HCT116 (cell line): ENCODE data around the gene TRIM65. TPM values are rescaled to one million over a fixed set of nuclear protein-coding genes. Genes with fewer than 3 reads are reported as not detected.

ENCODE experiments used
- ATAC-seq: fragments of 200-7000 bp; cut with Tn5 transposase; 2 replicates; pipeline ENCODE4 v1.9.1; 2020; ENCODE audit warnings: mild to moderate bottlenecking, moderate library complexity
- BruUV-seq: library from RNA; stranded (reverse); fragments of 400-500 nt; replicated peaks from 2 replicates; lab custom pipeline; 2021; lab: Mats Ljungman, UMichigan
- CTCF ChIA-PET: fragments of 300-600 bp; sonication (Branson Sonifier 250); formaldehyde crosslinking; loops from one replicate; lab custom pipeline; 2021; ENCODE audit warnings: antibody characterized with exemption; lab: Charles Lee
- POLR2A ChIA-PET: fragments of 300-600, 350-600 bp; sonication (Branson Sonifier 250); formaldehyde crosslinking; loops from one replicate; lab custom pipeline; 2021; ENCODE audit warnings: antibody characterized with exemption; lab: Charles Lee
- RAD21 ChIA-PET, 2 experiments: fragments of 300-600 bp; sonication (Branson Sonifier 250); formaldehyde crosslinking; loops; one replicate each; lab custom pipeline; 2023; ENCODE audit warnings: low total read pairs in 2 of 2; ENCODE audit not compliant: uncharacterized antibody in 2 of 2, unreplicated experiment in 2 of 2, low non-redundant PET in 1 of 2; lab: Charles Lee
- DNase-seq: peaks from one replicate; pipeline ENCODE4 v3.0.0-alpha.2; 2010; ENCODE audit warnings: low read depth, low spot score
- H2AFZ ChIP-seq: fragments of 200-600 bp; shearing (Covaris generic), sonication (generic); 2 replicates; pipeline ENCODE4 v1.6.1; 2017; ENCODE audit warnings: low read depth, mixed run types, mixed read lengths, antibody characterized with exemption, low read length; ENCODE audit not compliant: poor library complexity, severe bottlenecking
- H3K27ac ChIP-seq: 2 replicates; pipeline ENCODE4 v1.5.1; 2012; ENCODE audit warnings: low read depth, low read length
- H3K27me3 ChIP-seq: fragments of 200-600 bp; sonication (generic); 2 replicates; pipeline ENCODE4 v1.6.1; 2016; ENCODE audit warnings: mixed run types, low read length, mixed read lengths; ENCODE audit not compliant: insufficient read depth
- H3K36me3 ChIP-seq, 2 experiments: fragments of 200-500 bp in 1 of 2; fragments of 200-600 bp in 1 of 2; sonication (Bioruptor generic) in 1 of 2; sonication (generic) in 1 of 2; 2 replicates each; pipeline versions ENCODE4 v1.5.1 to v1.6.1; 2014 to 2016; ENCODE audit warnings: low read length in 2 of 2, inconsistent platforms in 1 of 2, mixed read lengths in 1 of 2, mixed run types in 1 of 2; ENCODE audit not compliant: insufficient read depth in 2 of 2, control insufficient read depth in 1 of 2
- H3K4me1 ChIP-seq, 2 experiments: fragments of 200-600 bp in 1 of 2; sonication (generic) in 1 of 2; 2 replicates each; pipeline versions ENCODE4 v1.5.1 to v1.6.1; 2012 to 2017; ENCODE audit warnings: low read length in 2 of 2, inconsistent platforms in 1 of 2, mild to moderate bottlenecking in 1 of 2, mixed read lengths in 1 of 2, mixed run types in 1 of 2, moderate library complexity in 1 of 2; ENCODE audit not compliant: insufficient read depth in 2 of 2, control insufficient read depth in 1 of 2
- H3K4me2 ChIP-seq: fragments of 200-600 bp; sonication (generic); 2 replicates; pipeline ENCODE4 v1.6.1; 2017; ENCODE audit warnings: mixed run types, low read length, mixed read lengths
- H3K4me3 ChIP-seq, 2 experiments: fragments of 200-600 bp in 1 of 2; sonication (generic) in 1 of 2; replicated peaks in 1 of 2; 2 replicates each; pipeline ENCODE4 v1.5.1; 2011 to 2016; ENCODE audit warnings: low read length in 2 of 2, control low read depth in 1 of 2, low read depth in 1 of 2, mild to moderate bottlenecking in 1 of 2, mixed read lengths in 1 of 2, mixed run types in 1 of 2
- H3K79me2 ChIP-seq: fragments of 200-600 bp; sonication (generic); 2 replicates; pipeline ENCODE4 v1.6.1; 2017; ENCODE audit warnings: mild to moderate bottlenecking, mixed run types, low read length, moderate library complexity, mixed read lengths; ENCODE audit not compliant: insufficient read depth
- H3K9ac ChIP-seq: fragments of 200-600 bp; sonication (generic); 2 replicates; pipeline ENCODE4 v1.6.1; 2016; ENCODE audit warnings: low read length, mixed read lengths
- H3K9me2 ChIP-seq: fragments of 200-600 bp; sonication (generic), shearing (Covaris generic); 2 replicates; pipeline ENCODE4 v1.6.1; 2017; ENCODE audit warnings: mixed run types, mild to moderate bottlenecking, moderate library complexity; ENCODE audit not compliant: insufficient read depth
- H3K9me3 ChIP-seq, 2 experiments: fragments of 200-500 bp in 1 of 2; fragments of 200-600 bp in 1 of 2; sonication (Bioruptor generic) in 1 of 2; sonication (generic) in 1 of 2; 2 replicates each; pipeline ENCODE4 v1.6.1; 2014 to 2017; ENCODE audit warnings: low read length in 2 of 2, mixed read lengths in 2 of 2, inconsistent platforms in 1 of 2, low read depth in 1 of 2, mild to moderate bottlenecking in 1 of 2, mixed run types in 1 of 2, moderate library complexity in 1 of 2; ENCODE audit not compliant: control insufficient read depth in 1 of 2, insufficient read depth in 1 of 2
- H4K20me1 ChIP-seq: fragments of 200-600 bp; sonication (generic), shearing (Covaris generic); 2 replicates; pipeline ENCODE4 v1.6.1; 2017; ENCODE audit warnings: mixed run types, mild to moderate bottlenecking, moderate library complexity; ENCODE audit not compliant: insufficient read depth
- ATF3 ChIP-seq: IDR thresholded peaks from 2 replicates; pipeline ENCODE4 v1.6.1; 2012
- CBX3 ChIP-seq: IDR thresholded peaks from 2 replicates; pipeline ENCODE4 v1.6.1; 2012; ENCODE audit warnings: low read depth
- CEBPB ChIP-seq: IDR thresholded peaks from 2 replicates; pipeline ENCODE4 v1.6.1; 2012; ENCODE audit warnings: low read depth
- CTCF ChIP-seq, 3 experiments: fragments of 200-600 bp in 1 of 3; sonication (generic) in 1 of 3; IDR thresholded peaks in 2 of 3; conservative IDR thresholded peaks in 1 of 3; 2 replicates each; pipeline ENCODE4 v1.5.1; 2012 to 2017; ENCODE audit warnings: low read depth in 2 of 3, low read length in 2 of 3, antibody characterized with exemption in 1 of 3, borderline replicate concordance in 1 of 3, control low read depth in 1 of 3, mild to moderate bottlenecking in 1 of 3, mixed read lengths in 1 of 3, mixed run types in 1 of 3, moderate library complexity in 1 of 3; ENCODE audit not compliant: insufficient read depth in 1 of 3
- ELF1 ChIP-seq: IDR thresholded peaks from 2 replicates; pipeline ENCODE4 v1.6.1; 2012; ENCODE audit warnings: low read depth, borderline replicate concordance
- EZH2phosphoT487 ChIP-seq: fragments of 200-600 bp; IDR thresholded peaks from 2 replicates; pipeline ENCODE4 v1.6.1; 2018; ENCODE audit warnings: antibody characterized with exemption, borderline replicate concordance
- FOSL1 ChIP-seq: IDR thresholded peaks from 2 replicates; pipeline ENCODE4 v1.6.1; 2012; ENCODE audit warnings: low read depth
- JUND ChIP-seq: IDR thresholded peaks from 2 replicates; pipeline ENCODE4 v1.6.1; 2012
- MAX ChIP-seq: IDR thresholded peaks from 2 replicates; pipeline ENCODE4 v1.6.1; 2012
- POLR2AphosphoS5 ChIP-seq: IDR thresholded peaks from 2 replicates; pipeline ENCODE4 v1.6.1; 2011; ENCODE audit warnings: mild to moderate bottlenecking, low read depth, low read length, moderate library complexity
- RAD21 ChIP-seq: IDR thresholded peaks from 2 replicates; pipeline ENCODE4 v1.6.1; 2012; ENCODE audit warnings: low read depth, mild to moderate bottlenecking
- REST ChIP-seq: IDR thresholded peaks from 2 replicates; pipeline ENCODE4 v1.6.1; 2012; ENCODE audit warnings: low read depth
- SIN3A ChIP-seq: IDR thresholded peaks from 2 replicates; pipeline ENCODE4 v1.6.1; 2012; ENCODE audit warnings: low read depth
- SP1 ChIP-seq: IDR thresholded peaks from 2 replicates; pipeline ENCODE4 v1.6.1; 2012; ENCODE audit warnings: low read depth
- SRF ChIP-seq: IDR thresholded peaks from 2 replicates; pipeline ENCODE4 v1.6.1; 2012; ENCODE audit warnings: low read depth
- TCF7L2 ChIP-seq: IDR thresholded peaks from 2 replicates; pipeline ENCODE4 v1.7.0; 2011; ENCODE audit warnings: borderline replicate concordance, inconsistent platforms; ENCODE audit not compliant: insufficient read depth, insufficient read length; ENCODE audit errors: extremely low read depth
- YY1 ChIP-seq: IDR thresholded peaks from 2 replicates; pipeline ENCODE4 v1.6.1; 2011; ENCODE audit warnings: low read length, low read depth, moderate library complexity, mild to moderate bottlenecking; ENCODE audit not compliant: insufficient replicate concordance; ENCODE audit errors: extremely low read depth
- intact Hi-C: fragments of 100-400 bp; cut with micrococcal nuclease; formaldehyde crosslinking; loops from 2 replicates; pipeline ENCODE4 v1.10.0; 2022
- total RNA-seq: library from RNA; stranded (reverse); gene quantifications from one replicate; pipeline ENCODE4 v1.2.1, GENCODE V29; 2021; ENCODE audit not compliant: unreplicated experiment

Gene TRIM65
- total RNA-seq, 1 experiment from 2014 or later: 53.0 TPM

- no peak for TF ChIP-seq TCF7L2
- no peak for TF ChIP-seq EZH2phosphoT487
- no peak for TF ChIP-seq CTCF (IDR thresholded peaks at IDR 0.05 in 2 of 3, conservative IDR thresholded peaks at IDR 0.05 in 1 of 3; ENCODE audit: borderline replicate concordance in 1 of 3, insufficient read depth in 1 of 3, low read depth in 2 of 3, low read length in 2 of 3)
- TF ChIP-seq, all 23 proteins: peak for 0
Measured at GRCh38 chr17:75881678-75882454, 14.9 kb downstream of the TRIM65 start (continued).

- H3K4me1 ChIP-seq: peaks cover 24 to 37% of the 10 kb centered on the region in 2 experiments
- ChIA-PET CTCF (interaction anchor here (0.9 to 6.3 kb wide), 4 partner anchors 16 to 25 kb away, joined by 3 to 57 read pairs (median 4); partner anchors contain the start of genes MRPL38, TRIM65 and WBP2), POLR2A (interaction anchor here (0.8 to 3.4 kb wide), 3 partner anchors 17 to 100 kb away, joined by 3 to 24 read pairs (median 7); partner anchors contain the start of genes TRIM65 and WBP2), RAD21 (interaction anchor here in 1 of 2 experiments (0.6 kb wide), 1 partner anchor 11 kb away, joined by 3 read pairs; no protein-coding TSS in a partner anchor)
- H3K9me2 ChIP-seq: no peaks in the 10 kb centered on the region
- no peak overlapping the region for H3K4me3 ChIP-seq
- no peak for DNase-seq
- BruUV-seq: no TSS peak
- H2AFZ ChIP-seq: no peak overlapping the region
- H3K36me3 ChIP-seq: no peaks in the 10 kb centered on the region
- H3K9ac ChIP-seq: no peak overlapping the region
- H3K27ac ChIP-seq: no peak overlapping the region
- intact Hi-C loops: no loop called here
- no peaks in the 10 kb centered on the region for H3K9me3 ChIP-seq
- H3K79me2 ChIP-seq: peaks cover 27% of the 10 kb centered on the region
- no peaks in the 10 kb centered on the region for H3K27me3 ChIP-seq
- no peaks in the 10 kb centered on the region for H4K20me1 ChIP-seq
- no peak for ATAC-seq
- H3K4me2 ChIP-seq: no peak overlapping the region
- TF ChIP-seq SRF (no peak), ATF3 (no peak), SIN3A (no peak), TCF7L2 (no peak), REST (no peak), CEBPB (no peak), ELF1 (no peak), MAX (no peak), JUND (no peak), YY1 (no peak), SP1 (no peak), RAD21 (no peak), CBX3 (no peak), FOSL1 (no peak), POLR2AphosphoS5 (no peak)
Measured at GRCh38 chr17:75880266-75880665, 16.5 kb downstream of the TRIM65 start.
